Left lung (tissue), 10 donors: ENCODE measurements around the gene CCDC85C. TPM values are rescaled to one million over a fixed set of nuclear protein-coding genes. Genes with fewer than 3 reads are reported as not detected.

Source experiments
- ATAC-seq: fragments of 200-7000 bp; cut with Tn5 transposase; one replicate; pipeline ENCODE4 v1.9.1; 2020; ENCODE audit warnings: moderate library complexity
- DNase-seq, 4 donors: peaks; one replicate each; pipeline ENCODE4 v3.0.0-alpha.2; 2013 to 2020
- H3K27ac ChIP-seq, 2 donors: fragments of 200-600 bp; sonication (generic) in 1 of 2; one replicate each; pipeline versions ENCODE4 v1.5.0 to v1.8.0; 2020 to 2021
- H3K27me3 ChIP-seq, 2 donors: fragments of 200-600 bp; sonication (generic) in 1 of 2; one replicate each; pipeline versions ENCODE4 v1.5.0 to v1.8.0; 2020 to 2021
- H3K36me3 ChIP-seq, 2 donors: fragments of 200-600 bp; sonication (generic) in 1 of 2; one replicate each; pipeline versions ENCODE4 v1.5.0 to v1.8.0; 2020 to 2021
- H3K4me1 ChIP-seq, 2 donors: fragments of 200-600 bp; one replicate each; pipeline ENCODE4 v1.8.0; 2021
- H3K4me3 ChIP-seq, 2 donors: fragments of 200-600 bp; sonication (generic) in 1 of 2; one replicate each; pipeline versions ENCODE4 v1.5.0 to v1.8.0; 2020 to 2021; ENCODE audit warnings: mild to moderate bottlenecking in 1 of 2
- H3K9me3 ChIP-seq, 2 donors: fragments of 200-600 bp; sonication (generic) in 1 of 2; one replicate each; pipeline versions ENCODE4 v1.5.0 to v1.8.0; 2020 to 2021
- CTCF ChIP-seq, 2 donors: fragments of 200-600 bp; sonication (generic) in 1 of 2; IDR thresholded peaks; one replicate each; pipeline versions ENCODE4 v1.5.0 to v1.8.0; 2021; ENCODE audit warnings: antibody characterized with exemption in 2 of 2
- intact Hi-C, 2 donors: fragments of 100-400 bp; cut with DNase I; formaldehyde crosslinking; loops; one replicate each; pipeline versions ENCODE4 v1.11.2 to v1.14.2; 2022
- polyA plus RNA-seq, 6 donors: library from polyadenylated mRNA; unstranded; fragments of 120-200 nt; gene quantifications; one replicate each; pipeline ENCODE4 v1.2.1, GENCODE V29; 2013; ENCODE audit not compliant: insufficient read length in 6 of 6
- total RNA-seq, 2 donors: library from RNA; stranded (reverse); fragmentation: NEBNext Ultra II Directional; extraction: Animal tissue kit (Norgen Biotek cat#: 25700); gene quantifications; one replicate each; pipeline ENCODE4 v1.2.1, GENCODE V29; 2021
- donor health status: DM: no; HTN: yes; CAD: no.
- donor health status: DM: no; HTN: no; CAD: no.

Gene CCDC85C
- total and polyA plus RNA-seq, 8 donors: 6.3 to 19.0 (median 13.2) TPM

- H3K4me1 ChIP-seq: no peaks in the 10 kb centered on the region
- H3K36me3 ChIP-seq: no peaks in the 10 kb centered on the region
- no peak for DNase-seq
- no peaks in the 10 kb centered on the region for H3K27me3 ChIP-seq
- intact Hi-C loops: no loop called here
- H3K4me3 ChIP-seq: no peak overlapping the region
- ATAC-seq: no peak
- no peak for TF ChIP-seq CTCF (IDR thresholded peaks at IDR 0.05)
- H3K9me3 ChIP-seq: no peaks in the 10 kb centered on the region
- no peak overlapping the region for H3K27ac ChIP-seq
These were observed 32.5 kb upstream of the CCDC85C start for GRCh38 chr14:99636487-99636886.

- ATAC-seq: no peak
- Histone ChIP-seq H3K27me3 (no peaks in the 10 kb centered on the region), H3K9me3 (no peaks in the 10 kb centered on the region), H3K4me3 (no peak overlapping the region), H3K4me1 (no peaks in the 10 kb centered on the region), H3K27ac (no peak overlapping the region), H3K36me3 (no peaks in the 10 kb centered on the region)
- DNase-seq: no peak
- TF ChIP-seq CTCF (IDR thresholded peaks at IDR 0.05): no peak
- intact Hi-C loops: no loop called here
These were observed 31.1 kb upstream of the CCDC85C start for GRCh38 chr14:99635116-99635515.

GRCh38 chr14:99634443-99634842 is 30.4 kb upstream of the CCDC85C start:
- no peaks in the 10 kb centered on the region for H3K9me3 ChIP-seq
- TF ChIP-seq CTCF (IDR thresholded peaks at IDR 0.05): no peak
- DNase-seq (no peak), ATAC-seq (no peak)
- H3K36me3 ChIP-seq: no peaks in the 10 kb centered on the region
- no peaks in the 10 kb centered on the region for H3K4me1 ChIP-seq
- H3K27me3 ChIP-seq: no peaks in the 10 kb centered on the region
- H3K4me3 ChIP-seq: no peak overlapping the region
- no peak overlapping the region for H3K27ac ChIP-seq
- intact Hi-C loops: loop anchor here in 1 of 2 donors (5.0 kb wide), 1 partner anchor 107 kb away; no protein-coding TSS in a partner anchor

GRCh38 chr14:99633918-99634317 is 29.9 kb upstream of the CCDC85C start:
- Histone ChIP-seq H3K9me3 (no peaks in the 10 kb centered on the region), H3K4me3 (no peak overlapping the region), H3K27ac (no peak overlapping the region), H3K36me3 (no peaks in the 10 kb centered on the region), H3K4me1 (no peaks in the 10 kb centered on the region), H3K27me3 (no peaks in the 10 kb centered on the region)
- TF ChIP-seq CTCF (IDR thresholded peaks at IDR 0.05): no peak
- intact Hi-C loops: loop anchor here in 1 of 2 donors (5.0 kb wide), 1 partner anchor 107 kb away; no protein-coding TSS in a partner anchor
- DNase-seq: no peak
- ATAC-seq: no peak

GRCh38 chr14:99633141-99633540 is 29.1 kb upstream of the CCDC85C start:
- Histone ChIP-seq H3K9me3 (no peaks in the 10 kb centered on the region), H3K27me3 (no peaks in the 10 kb centered on the region), H3K4me1 (peaks cover 0 to 4% of the 10 kb centered on the region in 2 donors), H3K4me3 (no peak overlapping the region), H3K36me3 (no peaks in the 10 kb centered on the region), H3K27ac (no peak overlapping the region)
- TF ChIP-seq CTCF (IDR thresholded peaks at IDR 0.05): no peak
- ATAC-seq (no peak), DNase-seq (no peak)
- intact Hi-C loops: loop anchor here in 1 of 2 donors (5.0 kb wide), 1 partner anchor 106 kb away; no protein-coding TSS in a partner anchor
